Naive thymus-derived CD4-positive, alpha-beta T cell (primary cell): ENCODE results near the gene THPO. TPM values are rescaled to one million over a fixed set of nuclear protein-coding genes. Genes with fewer than 3 reads are reported as not detected.
A peak's percentile ranks its signal among the peaks of the same experiment; 100 is the strongest.
"Not testable (repeated sequence)": the region's sequence is repeated elsewhere in the genome, so short reads cannot be mapped to it uniquely, and the experiment has no call there.

Source experiments
- ATAC-seq: fragments of 150-1000 bp; cut with Tn5 transposase; 2 replicates; pipeline ENCODE4 v1.10.0; 2021; ENCODE audit warnings: mild to moderate bottlenecking, moderate library complexity
- CTCF ChIA-PET: fragments of 350-600 bp; sonication (Branson Sonifier 250); formaldehyde crosslinking; loops from one replicate; lab custom pipeline; 2021; ENCODE audit warnings: antibody characterized with exemption; lab: Charles Lee
- POLR2A ChIA-PET: fragments of 350-600 bp; sonication (Branson Sonifier 250); formaldehyde crosslinking; loops from one replicate; lab custom pipeline; 2021; ENCODE audit warnings: antibody characterized with exemption, inconsistent platforms; lab: Charles Lee
- DNase-seq, 9 donors: peaks; one replicate each; pipeline versions ENCODE4 v3.0.0 to v3.0.0-alpha.2; 2020 to 2022; ENCODE audit warnings: mixed read lengths in 1 of 9
- H3K27ac ChIP-seq: one replicate; pipeline ENCODE4 v1.7.0; 2013; ENCODE audit warnings: mild to moderate bottlenecking, low read depth, low read length, moderate library complexity
- H3K27me3 ChIP-seq, 2 donors: one replicate each; pipeline ENCODE4 v1.7.0; 2013; ENCODE audit warnings: low read length in 2 of 2, mild to moderate bottlenecking in 2 of 2, moderate library complexity in 2 of 2; ENCODE audit not compliant: control insufficient read depth in 2 of 2, insufficient read depth in 2 of 2
- H3K36me3 ChIP-seq, 3 experiments: 1 replicate in 2 of 3; 2 replicates in 1 of 3; pipeline ENCODE4 v1.7.0; 2013; ENCODE audit warnings: low read length in 3 of 3, mild to moderate bottlenecking in 3 of 3, moderate library complexity in 1 of 3; ENCODE audit not compliant: insufficient read depth in 3 of 3, control insufficient read depth in 2 of 3
- H3K4me1 ChIP-seq, 2 donors: one replicate each; pipeline ENCODE4 v1.7.0; 2013; ENCODE audit warnings: low read length in 2 of 2, mild to moderate bottlenecking in 2 of 2, moderate library complexity in 1 of 2; ENCODE audit not compliant: control insufficient read depth in 2 of 2, insufficient read depth in 2 of 2
- H3K4me3 ChIP-seq: 2 replicates; pipeline ENCODE4 v1.7.0; 2013; ENCODE audit warnings: mild to moderate bottlenecking, low read length
- H3K9me3 ChIP-seq, 3 experiments: 1 replicate in 2 of 3; 2 replicates in 1 of 3; pipeline ENCODE4 v1.7.0; 2013; ENCODE audit warnings: low read length in 3 of 3; ENCODE audit not compliant: control insufficient read depth in 2 of 3
- H3K27ac Mint-ChIP-seq, 9 donors: one replicate each; pipeline ENCODE4 v1.8.0; 2020 to 2022; ENCODE audit warnings: mixed read lengths in 9 of 9, mild to moderate bottlenecking in 8 of 9, moderate library complexity in 5 of 9, inconsistent platforms in 2 of 9
- H3K27me3 Mint-ChIP-seq, 5 donors: one replicate each; pipeline ENCODE4 v1.8.0; 2021 to 2022; ENCODE audit warnings: mixed read lengths in 5 of 5, mild to moderate bottlenecking in 1 of 5
- H3K36me3 Mint-ChIP-seq, 5 donors: one replicate each; pipeline ENCODE4 v1.8.0; 2020 to 2022; ENCODE audit warnings: mixed read lengths in 5 of 5, mild to moderate bottlenecking in 3 of 5, inconsistent platforms in 1 of 5
- H3K4me1 Mint-ChIP-seq, 7 donors: one replicate each; pipeline ENCODE4 v1.8.0; 2020 to 2022; ENCODE audit warnings: mixed read lengths in 7 of 7, mild to moderate bottlenecking in 3 of 7, inconsistent platforms in 1 of 7
- H3K4me3 Mint-ChIP-seq, 10 donors: one replicate each; pipeline ENCODE4 v1.8.0; 2020 to 2022; ENCODE audit warnings: mild to moderate bottlenecking in 10 of 10, mixed read lengths in 10 of 10, moderate library complexity in 6 of 10, inconsistent platforms in 2 of 10
- H3K9me3 Mint-ChIP-seq, 11 donors: one replicate each; pipeline ENCODE4 v1.8.0; 2020 to 2022; ENCODE audit warnings: mixed read lengths in 11 of 11, mild to moderate bottlenecking in 4 of 11, inconsistent platforms in 1 of 11, moderate library complexity in 1 of 11
- intact Hi-C, 2 donors: fragments of 100-400 bp; cut with micrococcal nuclease; formaldehyde crosslinking; loops; one replicate each; pipeline ENCODE4 v1.15.1; 2023
- polyA plus RNA-seq, 2 donors: library from polyadenylated mRNA; unstranded; fragments of 300-500 nt; fragmentation: Illumina TruSeq; gene quantifications; one replicate each; pipeline ENCODE4 v1.2.3, GENCODE V29; 2021
- total RNA-seq, 6 experiments: library from RNA in 5 of 6; stranded (reverse) in 5 of 6; gene quantifications; 1 replicate in 5 of 6; 2 replicates in 1 of 6; pipeline ENCODE4 v1.2.3 and lab custom pipeline; 2021 to 2026

THPO gene
- total and polyA plus RNA-seq, 7 experiments from 2014 or later: not detected

GRCh38 chr3:184343200-184343876, 34.7 kb downstream of the THPO start:
- CTCF ChIA-PET: no interaction called here
- Mint-ChIP-seq H3K4me1 (peaks cover 0 to 19% (median 4%) of the 10 kb centered on the region in 7 donors), H3K36me3 (peaks cover 0 to 8% (median 0%) of the 10 kb centered on the region in 5 donors)

GRCh38 chr3:184341925-184342324, 36.1 kb downstream of the THPO start:
- no peak for ATAC-seq
- intact Hi-C loops: no loop called here
- no peak overlapping the region for H3K27ac ChIP-seq
- Mint-ChIP-seq H3K27ac (no peak overlapping the region), H3K4me1 (peaks cover 11 to 23% (median 15%) of the 10 kb centered on the region in 7 donors), H3K4me3 (no peak overlapping the region), H3K27me3 (no peaks in the 10 kb centered on the region), H3K9me3 (no peaks in the 10 kb centered on the region), H3K36me3 (peaks cover 0 to 8% (median 0%) of the 10 kb centered on the region in 5 donors)
- no peaks in the 10 kb centered on the region for H3K9me3 ChIP-seq
- peaks cover 0 to 24% (median 0%) of the 10 kb centered on the region in 3 experiments for H3K36me3 ChIP-seq
- DNase-seq: no peak
- H3K4me3 ChIP-seq: no peak overlapping the region
- POLR2A ChIA-PET: interaction anchor here (0.6 kb wide), 1 partner anchor 15 kb away, joined by 3 read pairs; no protein-coding TSS in a partner anchor
- CTCF ChIA-PET: no interaction called here
- no peaks in the 10 kb centered on the region for H3K27me3 ChIP-seq
- peaks cover under 1 to 4% of the 10 kb centered on the region in 2 donors for H3K4me1 ChIP-seq

More at GRCh38 chr3:184343200-184343876, 34.7 kb downstream of the THPO start:
- Mint-ChIP-seq H3K4me3 (no peak overlapping the region), H3K27me3 (no peaks in the 10 kb centered on the region), H3K9me3 (no peaks in the 10 kb centered on the region), H3K27ac (no peak overlapping the region)
- intact Hi-C loops: no loop called here
- H3K36me3 ChIP-seq: peaks cover 0 to 24% (median 0%) of the 10 kb centered on the region in 3 experiments
- H3K9me3 ChIP-seq: no peaks in the 10 kb centered on the region
- POLR2A ChIA-PET: no interaction called here
- H3K27me3 ChIP-seq: no peaks in the 10 kb centered on the region
- H3K4me3 ChIP-seq: no peak overlapping the region
- H3K4me1 ChIP-seq: no peaks in the 10 kb centered on the region
- DNase-seq: no peak
- H3K27ac ChIP-seq: no peak overlapping the region
- no peak for ATAC-seq

GRCh38 chr3:184339451-184340135, 38.4 kb downstream of the THPO start:
- H3K27me3 Mint-ChIP-seq, CTCF ChIA-PET, H3K4me1 ChIP-seq, H3K4me3 ChIP-seq, H3K27me3 ChIP-seq, DNase-seq, H3K9me3 ChIP-seq, intact Hi-C loops, H3K4me3 Mint-ChIP-seq, H3K27ac Mint-ChIP-seq, ATAC-seq, H3K9me3 Mint-ChIP-seq, H3K27ac ChIP-seq, H3K36me3 Mint-ChIP-seq, POLR2A ChIA-PET: not testable (repeated sequence)
- H3K4me1 Mint-ChIP-seq: peaks cover 18 to 37% (median 25%) of the 10 kb centered on the region in 7 donors
- H3K36me3 ChIP-seq: peaks cover 0 to 28% (median 0%) of the 10 kb centered on the region in 3 experiments

GRCh38 chr3:184339001-184339400, 39.0 kb downstream of the THPO start:
- CTCF ChIA-PET: no interaction called here
- H3K36me3 Mint-ChIP-seq: peaks cover 0 to 8% (median 0%) of the 10 kb centered on the region in 5 donors
- H3K4me3 ChIP-seq: no peak overlapping the region
- no peak for ATAC-seq
- peak overlapping the region in 3 of 10 donors; percentile 11 to 32 (median 16) for H3K4me3 Mint-ChIP-seq
- POLR2A ChIA-PET: no interaction called here
- intact Hi-C loops: no loop called here
- no peak overlapping the region for H3K27ac ChIP-seq
- H3K4me1 ChIP-seq: peaks cover 8 to 10% of the 10 kb centered on the region in 2 donors
- peaks cover 0 to 3% (median 0%) of the 10 kb centered on the region in 11 donors for H3K9me3 Mint-ChIP-seq
- peaks cover 18 to 42% (median 25%) of the 10 kb centered on the region in 7 donors for H3K4me1 Mint-ChIP-seq
- H3K27me3 ChIP-seq: no peaks in the 10 kb centered on the region
- no peaks in the 10 kb centered on the region for H3K27me3 Mint-ChIP-seq
- peaks cover 0 to 27% (median 0%) of the 10 kb centered on the region in 3 experiments for H3K36me3 ChIP-seq
- DNase-seq: no peak
- H3K27ac Mint-ChIP-seq: peak overlapping the region in 1 of 9 donors; percentile 70
- no peaks in the 10 kb centered on the region for H3K9me3 ChIP-seq

- peak overlapping the region in 3 of 10 donors; percentile 11 to 57 (median 16) for H3K4me3 Mint-ChIP-seq
- H3K27me3 Mint-ChIP-seq: no peaks in the 10 kb centered on the region
- peaks cover 0 to 7% (median 0%) of the 10 kb centered on the region in 5 donors for H3K36me3 Mint-ChIP-seq
- no peak for ATAC-seq
- Histone ChIP-seq H3K4me3 (no peak overlapping the region), H3K9me3 (no peaks in the 10 kb centered on the region), H3K4me1 (peaks cover 8 to 10% of the 10 kb centered on the region in 2 donors), H3K27me3 (no peaks in the 10 kb centered on the region), H3K36me3 (peaks cover 0 to 30% (median 0%) of the 10 kb centered on the region in 3 experiments), H3K27ac (no peak overlapping the region)
- no peak for DNase-seq
- CTCF ChIA-PET: no interaction called here
- intact Hi-C loops: no loop called here
- peaks cover 18 to 47% (median 25%) of the 10 kb centered on the region in 7 donors for H3K4me1 Mint-ChIP-seq
- POLR2A ChIA-PET: no interaction called here
- peaks cover 0 to 3% (median 0%) of the 10 kb centered on the region in 11 donors for H3K9me3 Mint-ChIP-seq
- peak overlapping the region in 1 of 9 donors; percentile 97 for H3K27ac Mint-ChIP-seq
Measured at GRCh38 chr3:184338511-184338945, 39.5 kb downstream of the THPO start.

GRCh38 chr3:184337981-184338380, 40.0 kb downstream of the THPO start:
- Mint-ChIP-seq H3K27me3 (no peaks in the 10 kb centered on the region), H3K27ac (peak overlapping the region in 3 of 9 donors; percentile 48 to 97 (median 51)), H3K9me3 (peaks cover 0 to 3% (median 0%) of the 10 kb centered on the region in 11 donors), H3K4me3 (peak overlapping the region; percentile 0 to 93 (median 42)), H3K36me3 (peaks cover 0 to 7% (median 1%) of the 10 kb centered on the region in 5 donors), H3K4me1 (peaks cover 18 to 52% (median 25%) of the 10 kb centered on the region in 7 donors)
- H3K27me3 ChIP-seq: no peaks in the 10 kb centered on the region
- ATAC-seq (no peak), DNase-seq (no peak)
- H3K36me3 ChIP-seq: peaks cover 0 to 30% (median 3%) of the 10 kb centered on the region in 3 experiments
- H3K9me3 ChIP-seq: no peaks in the 10 kb centered on the region
- ChIA-PET CTCF (interaction anchor here (0.9 kb wide), 1 partner anchor 206 kb away, joined by 4 read pairs; no protein-coding TSS in a partner anchor), POLR2A (no interaction called here)
- intact Hi-C loops: no loop called here
- H3K27ac ChIP-seq: no peak overlapping the region
- peaks cover 8 to 10% of the 10 kb centered on the region in 2 donors for H3K4me1 ChIP-seq
- no peak overlapping the region for H3K4me3 ChIP-seq
